ENCODE measurements around the gene CENPF.
"Not testable (repeated sequence)": the region's sequence is repeated elsewhere in the genome, so short reads cannot be mapped to it uniquely, and the experiment has no call there.

Gene CENPF

GRCh38 chr1:214602764-214603657 lies at the start of gene CENPF:
CENPF (plus strand) TSS chr1:214603195; CDS start chr1:214613755, 10,560 bp downstream.
- DNase-seq (ENCODE audit: low read depth in 2 of 2, low spot score in 1 of 2) = peak; percentile 74 to 86

GRCh38 chr1:214557952-214558735 lies 44.9 kb upstream of the CENPF start:
- no peak for DNase-seq (ENCODE audit: low read depth in 2 of 2, low spot score in 1 of 2)

- no peak for DNase-seq (ENCODE audit: low read depth in 2 of 2, low spot score in 1 of 2)
Observed at GRCh38 chr1:214563881-214564280, 39.1 kb upstream of the CENPF start.

DNA sequence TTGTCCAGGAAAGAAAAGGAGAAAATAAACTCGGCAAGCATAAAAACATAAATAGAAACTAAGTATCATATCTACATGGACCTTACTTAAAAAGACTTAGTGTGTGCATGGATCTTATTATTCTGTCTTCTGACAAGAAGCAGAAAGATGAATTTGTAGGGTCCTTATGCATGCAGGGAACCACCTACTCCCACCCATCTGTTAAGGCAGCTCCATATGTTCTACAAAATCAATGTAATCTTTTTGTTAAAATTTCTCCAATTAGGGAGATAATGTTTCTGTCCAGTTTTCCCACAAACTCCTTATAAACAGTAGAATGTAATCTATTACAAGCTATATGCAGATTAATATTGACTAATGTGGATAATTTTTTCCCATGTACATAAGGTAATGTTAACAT lies 37.7 kb upstream of the CENPF start:
- DNase-seq (ENCODE audit: low read depth in 2 of 2, low spot score in 1 of 2) = no peak

DNA sequence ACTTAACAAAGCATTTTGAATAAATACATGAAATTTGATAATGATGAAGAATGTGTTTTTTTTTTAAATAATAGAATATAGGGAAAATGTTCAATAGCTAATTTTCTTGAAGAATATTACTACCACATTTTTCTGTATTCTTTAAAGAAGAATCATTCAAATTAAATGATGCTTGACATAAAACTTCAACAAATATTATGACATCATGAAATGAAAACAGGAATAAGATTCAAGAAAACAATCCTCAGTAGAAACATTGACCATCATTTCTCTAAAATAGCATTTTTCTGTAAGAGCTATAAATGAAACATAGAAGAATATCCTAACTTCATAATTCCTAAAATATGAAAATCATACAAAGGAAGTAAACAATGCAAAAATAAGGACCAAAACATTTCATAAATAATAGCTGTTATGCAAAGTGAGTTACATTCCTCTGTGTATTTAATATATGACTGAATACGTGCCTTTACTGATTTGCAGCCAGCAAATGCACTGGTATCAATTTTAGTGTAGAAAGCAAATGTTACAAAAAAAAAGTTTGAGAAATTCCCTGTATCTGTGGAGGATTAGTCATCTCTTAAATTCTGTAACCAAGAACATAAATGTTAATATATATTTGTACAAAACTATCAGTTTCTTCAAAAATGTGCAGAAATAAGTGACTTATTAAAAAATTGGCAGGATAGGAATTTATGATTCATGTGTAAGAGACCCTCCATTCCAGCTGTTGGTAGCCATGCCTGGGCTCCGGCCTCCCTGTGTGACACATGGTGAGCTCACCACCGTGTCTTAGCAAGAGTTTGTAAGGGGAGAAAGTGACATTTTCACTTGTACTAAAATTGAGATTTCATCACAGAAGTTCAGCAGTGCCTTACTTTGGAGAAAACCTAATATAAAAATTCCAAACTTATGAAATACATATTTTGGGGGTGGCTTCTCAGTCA lies 36.6 kb upstream of the CENPF start:
- no peak for DNase-seq (ENCODE audit: low read depth in 2 of 2, low spot score in 1 of 2)

GRCh38 chr1:214567481-214567980 lies 35.5 kb upstream of the CENPF start:
- DNase-seq (ENCODE audit: low read depth in 2 of 2, low spot score in 1 of 2) = no peak

- no peak for DNase-seq (ENCODE audit: low read depth in 2 of 2, low spot score in 1 of 2)
Observed at GRCh38 chr1:214568328-214568727, 34.7 kb upstream of the CENPF start.

- DNase-seq (ENCODE audit: low read depth in 2 of 2, low spot score in 1 of 2) = no peak
Observed at GRCh38 chr1:214569357-214570004, 33.5 kb upstream of the CENPF start.

DNA sequence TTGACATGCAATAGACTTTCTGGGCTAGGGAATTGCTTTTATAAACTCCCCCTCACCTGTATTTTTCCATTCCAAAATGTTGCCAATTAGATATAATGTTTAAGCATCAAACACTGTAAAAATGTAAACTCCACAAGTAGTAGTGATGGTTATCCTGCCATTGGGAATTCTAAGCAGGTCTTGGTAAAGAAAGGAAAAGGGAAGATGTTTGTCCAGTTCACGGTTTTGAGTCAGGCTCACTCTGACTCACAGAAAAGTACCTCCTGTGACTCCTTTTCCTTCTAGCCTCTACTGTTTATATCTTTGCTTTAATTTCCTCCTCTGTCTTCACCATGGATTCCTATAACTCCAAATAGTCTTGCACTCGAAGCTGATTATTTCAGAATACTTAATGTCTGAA lies 32.6 kb upstream of the CENPF start:
- DNase-seq (ENCODE audit: low read depth in 2 of 2, low spot score in 1 of 2) = no peak

- DNase-seq (ENCODE audit: low read depth in 2 of 2, low spot score in 1 of 2) = no peak
Observed at GRCh38 chr1:214571281-214571680, 31.7 kb upstream of the CENPF start.

GRCh38 chr1:214573386-214574318 lies 29.3 kb upstream of the CENPF start:
- DNase-seq (ENCODE audit: low read depth in 2 of 2, low spot score in 1 of 2) = no peak

DNA sequence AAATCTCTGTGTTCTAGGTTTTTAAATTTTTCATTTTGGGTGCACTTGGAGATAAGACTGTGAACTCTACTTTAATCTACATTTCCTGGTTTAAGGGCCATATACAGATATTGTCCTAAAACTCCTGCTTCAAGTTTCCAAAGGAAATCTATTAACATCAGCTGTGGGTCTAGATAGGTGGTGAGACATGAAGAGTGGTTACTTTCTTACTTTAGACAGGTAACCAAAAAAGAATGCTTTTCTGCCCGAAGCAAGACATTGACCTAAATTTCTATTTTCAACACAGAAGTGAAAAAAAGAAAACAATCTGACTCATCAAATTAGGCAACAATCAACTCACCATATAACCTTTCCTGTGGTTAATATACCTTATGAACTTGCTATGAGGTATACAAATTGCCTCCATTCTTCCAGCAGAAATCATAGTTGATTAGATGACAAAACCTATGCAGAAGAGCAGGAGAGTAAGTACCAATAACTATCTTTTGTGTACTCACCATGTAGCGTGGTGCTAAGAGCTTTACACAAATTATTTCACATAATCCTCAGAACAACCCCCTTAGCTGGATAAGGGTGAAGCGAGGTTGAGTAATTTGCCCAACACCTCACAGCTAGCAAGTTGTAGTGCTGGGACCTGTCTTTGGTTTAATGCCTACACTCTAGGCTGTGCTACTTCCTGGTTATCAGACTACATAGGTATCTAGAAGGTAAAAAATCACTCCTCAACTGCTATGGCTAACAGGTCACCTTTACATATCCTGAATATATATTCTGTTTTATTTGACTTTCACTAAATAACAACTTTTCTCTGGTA lies 28.2 kb upstream of the CENPF start:
- DNase-seq (ENCODE audit: low read depth in 2 of 2, low spot score in 1 of 2) = no peak

- not testable (repeated sequence) for DNase-seq (ENCODE audit: low read depth in 2 of 2, low spot score in 1 of 2)
Observed at GRCh38 chr1:214576120-214576519, 26.9 kb upstream of the CENPF start.

GRCh38 chr1:214579183-214579582 lies 23.8 kb upstream of the CENPF start:
- DNase-seq (ENCODE audit: low read depth in 2 of 2, low spot score in 1 of 2) = no peak

DNA sequence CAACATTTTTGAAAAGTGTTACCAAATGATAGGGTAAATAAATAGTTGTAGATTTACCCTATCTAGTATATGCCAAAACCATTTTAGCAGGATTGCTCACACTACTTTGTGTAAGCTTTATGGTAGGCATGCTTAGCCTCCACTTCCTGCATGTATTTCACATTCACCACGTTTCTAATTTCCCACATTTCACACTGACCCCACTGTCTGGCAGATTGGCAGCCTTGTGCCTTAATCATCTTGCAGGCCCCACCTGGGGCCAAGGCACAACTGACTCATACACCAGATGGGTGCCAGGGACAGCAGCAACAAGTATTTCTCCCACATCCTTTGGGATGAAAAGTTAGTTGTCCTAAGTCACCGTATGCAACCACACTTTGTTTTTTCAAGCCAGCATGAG lies 21.2 kb upstream of the CENPF start:
- no peak for DNase-seq (ENCODE audit: low read depth in 2 of 2, low spot score in 1 of 2)

GRCh38 chr1:214582289-214582891 lies 20.6 kb upstream of the CENPF start:
- no peak for DNase-seq (ENCODE audit: low read depth in 2 of 2, low spot score in 1 of 2)

DNA sequence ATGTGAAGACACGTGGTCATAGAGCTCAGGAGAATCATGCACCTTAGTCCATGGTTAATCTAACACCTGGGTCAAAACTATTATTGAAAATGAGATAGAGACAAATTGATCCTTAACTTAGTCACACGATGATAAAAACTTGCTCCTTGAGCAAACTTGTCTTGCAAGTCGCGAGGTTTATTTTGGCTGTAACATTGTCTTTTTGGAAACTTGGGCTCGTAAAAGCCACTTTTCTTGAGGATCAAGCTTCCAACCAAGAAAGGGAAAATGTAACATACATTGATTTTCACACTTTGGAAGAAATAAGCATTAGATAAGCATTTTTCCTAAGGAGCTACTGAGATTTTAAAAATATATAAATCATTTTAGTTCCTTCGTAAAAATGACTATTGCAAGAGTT lies 19.9 kb upstream of the CENPF start:
- no peak for DNase-seq (ENCODE audit: low read depth in 2 of 2, low spot score in 1 of 2)
